Stimulated activated CD4-positive, alpha-beta T cell treated with anti-CD3 and anti-CD28 coated beads, Interleukin-15, amount 100 ng/mL, for 24 hours (primary cell): ENCODE data around the gene HS6ST3.

Source experiments
- DNase-seq: peaks from one replicate; pipeline ENCODE4 v3.0.0-alpha.2; 2020

HS6ST3 gene

DNA sequence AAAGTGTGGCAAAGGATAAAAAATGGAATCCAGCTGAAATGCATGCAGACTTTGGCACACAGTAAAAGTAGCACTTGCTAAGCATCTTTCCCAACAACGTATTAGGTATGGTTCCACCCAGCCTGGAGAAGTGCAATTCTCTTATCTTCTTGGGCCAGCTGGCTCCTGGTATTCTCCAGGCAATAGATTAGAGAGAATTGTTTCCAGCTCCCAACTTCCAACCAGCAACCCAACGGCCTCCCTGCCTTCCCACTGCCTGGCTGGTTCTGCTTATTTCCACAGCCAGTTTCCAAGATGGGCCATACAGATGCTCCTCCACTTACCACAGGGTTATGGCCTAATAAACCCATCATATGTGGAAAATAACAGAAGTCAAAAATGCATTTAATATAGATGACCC is 771.0 kb downstream of the HS6ST3 start:
- no peak for DNase-seq

DNA sequence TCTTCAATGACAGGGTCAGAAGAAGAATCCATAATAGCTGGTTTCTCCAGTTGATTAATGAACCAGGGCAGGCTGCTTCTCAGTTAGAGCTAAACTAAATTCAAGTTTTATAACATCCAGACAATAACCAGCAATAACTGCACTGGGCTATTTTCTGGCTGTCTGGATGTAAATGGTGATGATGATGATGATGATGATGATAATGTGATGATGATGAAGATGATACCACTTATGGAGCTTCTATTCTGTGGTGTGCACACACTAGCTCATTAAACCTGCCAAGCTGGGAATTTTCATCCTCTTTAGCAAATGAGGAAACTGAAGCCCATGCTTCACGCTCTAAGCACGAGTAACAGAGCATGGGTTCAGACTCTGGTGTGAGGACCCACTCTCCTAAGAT is 772.2 kb downstream of the HS6ST3 start:
- DNase-seq, result no peak

- DNase-seq, result no peak
These were observed 773.1 kb downstream of the HS6ST3 start for GRCh38 chr13:96862999-96863398.

- no peak for DNase-seq
These were observed 781.6 kb downstream of the HS6ST3 start for GRCh38 chr13:96871469-96871868.

DNA sequence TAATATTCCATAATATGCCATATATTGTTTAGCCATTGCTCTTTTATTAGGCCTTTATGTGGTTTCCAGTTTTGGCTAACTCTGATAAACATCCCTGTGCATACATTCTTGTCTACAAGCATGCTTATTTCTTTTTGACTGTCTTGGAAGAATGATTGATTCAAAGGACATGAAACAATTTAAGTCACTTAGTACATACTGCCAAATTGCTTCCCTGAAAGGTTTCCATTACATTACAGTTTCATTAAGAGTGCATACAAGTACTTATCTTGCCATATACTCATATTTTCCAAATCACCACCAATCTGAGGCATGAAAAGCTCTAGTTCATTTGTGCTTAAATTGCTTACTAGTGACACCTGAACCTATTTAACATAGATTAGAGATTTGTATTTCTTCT is 790.5 kb downstream of the HS6ST3 start:
- no peak for DNase-seq
